Body of pancreas (tissue), 4 donors: Measurements from ENCODE around the gene KCNQ1OT1.

Source experiments
- CTCF ChIP-seq, 7 experiments: fragments of 450-650 bp in 4 of 7; fragments of 200-600 bp in 3 of 7; sonication (generic) in 3 of 7; IDR thresholded peaks; one replicate each; pipeline ENCODE4 v1.5.1; 2016 to 2019; ENCODE audit warnings: antibody characterized with exemption in 7 of 7
- POLR2A ChIP-seq, 3 donors: fragments of 450-650 bp; IDR thresholded peaks; one replicate each; pipeline ENCODE4 v1.6.1; 2016; ENCODE audit warnings: antibody characterized with exemption in 3 of 3, mild to moderate bottlenecking in 2 of 3

- TF ChIP-seq CTCF (IDR thresholded peaks at IDR 0.05) (no peak), POLR2A (IDR thresholded peaks at IDR 0.05) (no peak)
These were observed 13.3 kb upstream of the KCNQ1OT1 start for GRCh38 chr11:2713094-2713493.
